Colon (tissue), 2 donors: ENCODE measurements around the gene KLHL15.
"Not testable (repeated sequence)": the region's sequence is repeated elsewhere in the genome, so short reads cannot be mapped to it uniquely, and the experiment has no call there.

ENCODE experiments used
- FAIRE-seq: peaks from 2 replicates; lab custom pipeline; 2012; peaks lifted over from hg19 to GRCh38; lab: Jason Lieb, UNC
- donor health status: control.
- donor health status: control.

The KLHL15 gene

GRCh38 chrX:24027086-24027485, at the start of gene KLHL15:
KLHL15 (minus strand) TSS chrX:24027186; CDS start chrX:24006693, 20,493 bp downstream.
- FAIRE-seq, result no peak

GRCh38 chrX:24069877-24070276, 42.9 kb upstream of the KLHL15 start:
- FAIRE-seq, result no peak

DNA sequence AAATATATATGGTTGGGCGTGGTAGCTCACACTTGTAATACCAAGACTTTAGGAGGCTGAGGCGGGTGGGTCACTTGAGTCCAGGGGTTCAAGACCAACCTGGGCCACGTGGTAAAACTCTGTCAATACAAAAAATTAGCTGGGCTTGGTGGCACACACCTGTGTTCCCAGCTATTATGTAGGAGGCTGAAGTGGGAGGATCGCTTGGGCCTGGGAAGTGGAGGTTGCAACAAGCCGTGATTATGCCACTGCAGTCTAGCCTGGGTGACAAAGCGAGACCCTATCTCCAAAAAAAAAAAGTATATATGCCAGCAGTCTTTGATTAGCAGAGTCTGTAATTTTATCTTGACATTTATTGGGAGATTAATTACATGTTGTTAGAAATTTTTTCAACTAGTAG, 36.5 kb upstream of the KLHL15 start:
- no peak for FAIRE-seq

DNA sequence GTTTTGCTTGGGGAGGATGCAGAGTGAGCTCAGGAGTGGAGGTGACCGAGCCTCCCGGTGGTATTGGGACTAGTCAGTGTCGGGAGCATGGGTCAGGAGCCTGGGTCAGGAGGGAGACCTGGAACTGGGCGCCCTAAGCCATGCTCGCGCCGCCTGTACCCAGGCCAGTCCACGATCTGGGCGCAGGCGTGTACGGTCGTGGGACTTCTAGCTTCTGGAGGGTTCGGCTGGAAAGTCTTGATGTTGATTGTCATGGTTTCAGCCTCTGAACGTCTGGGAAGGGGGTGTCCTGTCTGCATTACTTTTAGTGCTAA, 28.0 kb upstream of the KLHL15 start:
- no peak for FAIRE-seq

- peak; percentile 98 for FAIRE-seq
Measured at GRCh38 chrX:24054182-24055042, 27.4 kb upstream of the KLHL15 start, which contains the start of gene EIF2S3. EIF2S3 (plus strand) TSS chrX:24054956; CDS start chrX:24054969, 13 bp downstream.

DNA sequence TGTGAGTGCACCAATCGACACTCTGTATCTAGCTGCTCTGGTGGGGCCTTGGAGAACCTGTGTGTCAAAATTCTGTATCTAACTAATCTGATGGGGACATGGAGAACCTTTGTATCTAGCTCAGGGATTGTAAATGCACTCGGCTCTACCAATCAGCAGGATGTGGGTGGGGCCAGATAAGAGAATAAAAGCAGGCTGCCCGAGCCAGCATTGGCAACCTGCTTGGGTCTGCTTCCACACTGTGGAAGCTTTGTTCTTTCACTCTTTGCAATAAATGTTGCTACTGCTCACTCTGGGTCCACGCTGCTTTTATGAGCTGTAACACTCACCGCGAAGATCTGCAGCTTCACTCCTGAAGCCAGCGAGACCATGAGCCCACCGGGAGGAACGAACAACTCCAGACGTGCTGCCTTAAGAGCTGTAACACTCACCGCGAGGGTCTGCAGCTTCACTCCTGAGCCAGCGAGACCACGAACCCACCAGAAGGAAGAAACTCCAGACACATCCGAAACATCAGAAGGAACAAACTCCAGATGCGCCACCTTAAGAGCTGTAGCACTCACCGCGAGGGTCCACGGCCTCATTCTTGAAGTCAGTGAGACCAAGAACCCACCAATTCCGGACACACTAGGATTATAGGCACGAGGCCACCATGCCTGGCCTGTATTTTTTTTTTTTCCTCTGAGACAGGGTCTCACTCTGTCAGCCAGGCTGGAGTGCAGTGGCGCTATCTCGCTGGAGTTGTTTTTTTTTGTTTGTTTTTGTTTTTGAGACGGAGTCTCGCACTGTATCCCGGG, 23.7 kb upstream of the KLHL15 start:
- not testable (repeated sequence) for FAIRE-seq

DNA sequence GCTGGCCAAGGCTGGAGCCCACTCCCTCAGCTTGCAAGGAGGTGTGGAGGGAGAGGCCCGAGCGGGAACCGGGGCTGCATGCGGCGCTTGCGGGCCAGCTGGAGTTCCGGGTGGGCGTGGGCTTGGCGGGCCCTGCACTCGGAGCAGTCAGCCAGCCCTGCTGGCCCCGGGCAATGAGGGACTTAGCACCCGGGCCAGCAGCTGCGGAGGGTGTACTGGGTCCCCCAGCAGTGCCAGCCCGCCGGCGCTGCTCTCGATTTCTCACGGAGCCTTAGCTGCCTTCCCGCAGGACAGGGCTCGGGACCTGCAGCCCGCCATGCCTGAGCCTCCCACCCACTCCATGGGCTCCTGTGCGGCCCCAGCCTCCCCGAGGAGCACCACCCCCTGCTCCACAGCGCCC, 22.7 kb upstream of the KLHL15 start:
- FAIRE-seq, result not testable (repeated sequence)

- peak; percentile 99 for FAIRE-seq
Measured at GRCh38 chrX:24046060-24046459, 19.1 kb upstream of the KLHL15 start.

- no peak for FAIRE-seq
Measured at GRCh38 chrX:24037729-24038128, 10.7 kb upstream of the KLHL15 start.

DNA sequence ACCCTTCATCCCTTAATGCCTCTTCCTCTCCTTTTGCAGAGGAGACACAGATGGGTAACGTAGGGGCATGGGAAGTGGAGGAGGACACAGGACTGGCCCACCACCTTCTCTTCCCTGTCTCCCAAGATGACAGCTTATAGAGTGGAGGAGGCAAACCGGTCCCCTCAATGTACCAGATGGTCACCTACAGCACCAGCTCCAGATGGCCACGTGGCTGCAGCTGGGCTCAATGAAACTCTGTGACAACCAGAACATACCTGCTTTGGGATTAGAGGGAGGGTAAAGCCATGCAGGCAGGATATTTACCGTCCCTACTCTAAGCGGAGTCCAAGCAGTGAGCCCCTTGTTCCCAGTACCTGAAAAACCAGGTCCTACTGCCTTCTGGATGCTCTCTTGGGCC, 7.5 kb upstream of the KLHL15 start:
- no peak for FAIRE-seq

DNA sequence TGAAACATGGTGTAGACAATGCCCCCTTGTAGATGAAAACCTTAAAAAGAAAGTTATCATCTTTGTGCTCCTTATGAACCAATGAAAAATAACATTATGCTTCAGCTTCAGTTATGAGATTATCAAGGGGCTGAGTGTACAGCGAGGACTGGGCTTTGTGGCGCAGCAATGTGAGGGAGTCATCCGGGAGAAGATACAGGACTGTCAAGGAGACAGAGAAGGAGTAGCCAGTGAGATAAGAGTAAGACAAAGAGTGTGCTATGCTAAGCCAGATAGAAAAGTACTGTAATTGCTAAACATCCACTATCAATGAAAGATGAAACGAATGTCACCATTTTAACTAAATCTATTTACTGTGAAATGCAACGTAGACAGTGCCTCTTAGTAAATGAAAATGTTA, 3.6 kb upstream of the KLHL15 start:
- no peak for FAIRE-seq

GRCh38 chrX:24027985-24028384, 999 bp upstream of the KLHL15 start:
- no peak for FAIRE-seq

DNA sequence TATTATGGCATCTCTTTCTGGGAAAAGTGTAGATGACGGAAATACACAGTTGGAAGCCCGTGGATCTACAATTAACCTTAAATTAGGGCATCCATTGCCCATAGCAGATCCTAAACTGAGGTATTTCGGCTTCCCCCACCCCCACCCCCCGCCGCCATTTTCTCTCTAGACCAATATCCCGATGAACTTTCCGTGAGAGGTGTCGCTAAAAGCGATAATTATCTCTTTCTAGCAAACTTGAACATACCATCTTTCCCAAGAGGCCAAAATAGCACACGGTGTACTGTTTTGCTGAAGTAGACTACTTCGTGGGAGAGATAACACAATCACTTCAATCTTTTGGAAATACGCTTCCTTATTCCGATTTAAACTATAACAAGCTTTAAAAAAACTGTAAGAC, 554 bp downstream of the KLHL15 start:
- FAIRE-seq, result no peak

GRCh38 chrX:24025741-24026403, 1.1 kb downstream of the KLHL15 start:
- FAIRE-seq, result peak; percentile 92

DNA sequence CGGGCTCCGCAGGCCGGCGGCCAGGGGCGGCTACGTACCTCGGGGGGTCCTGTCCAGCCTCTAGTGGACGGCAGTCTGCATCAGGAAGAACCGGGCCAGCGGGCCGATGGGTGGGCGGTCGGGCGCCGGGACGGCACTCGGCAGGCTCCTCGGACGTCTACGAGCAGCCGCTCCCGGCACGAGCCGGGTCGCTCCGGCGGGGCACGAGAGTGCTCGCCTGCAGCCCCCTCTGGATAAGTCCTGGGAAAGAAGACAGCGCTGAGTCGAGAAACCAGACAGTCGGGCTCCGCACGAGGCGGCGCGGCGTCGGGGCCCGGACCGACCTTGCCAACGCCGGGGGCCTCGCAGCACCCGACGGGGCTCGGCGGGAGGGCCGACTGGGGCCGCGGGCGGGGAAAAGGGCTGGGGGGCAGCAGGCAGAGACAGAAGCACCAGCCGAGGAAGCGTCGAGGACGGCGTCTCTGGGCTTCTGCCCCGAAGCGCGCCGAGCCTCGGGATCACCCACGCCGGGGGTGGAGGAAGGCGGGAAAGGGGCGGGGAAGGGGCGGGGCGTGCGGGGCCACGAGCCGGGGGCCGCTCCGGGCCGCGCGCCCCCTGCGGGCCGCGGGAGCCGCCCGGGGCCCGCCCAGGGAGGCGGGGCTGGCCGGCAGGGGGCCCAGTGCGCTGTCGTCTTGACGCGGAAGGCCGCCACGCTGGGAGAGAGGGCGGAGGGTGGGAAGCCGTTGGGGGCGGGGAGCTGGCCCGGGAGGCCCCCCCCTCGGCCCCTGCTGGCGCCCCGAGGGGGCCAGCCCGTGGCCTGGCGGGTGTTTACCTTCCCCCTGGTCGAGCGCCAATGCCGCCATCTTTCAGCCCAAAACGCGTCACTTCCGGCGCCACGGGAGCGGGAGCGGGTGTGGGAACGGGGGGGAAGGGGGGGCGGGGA, 1.9 kb downstream of the KLHL15 start:
- FAIRE-seq, result no peak

DNA sequence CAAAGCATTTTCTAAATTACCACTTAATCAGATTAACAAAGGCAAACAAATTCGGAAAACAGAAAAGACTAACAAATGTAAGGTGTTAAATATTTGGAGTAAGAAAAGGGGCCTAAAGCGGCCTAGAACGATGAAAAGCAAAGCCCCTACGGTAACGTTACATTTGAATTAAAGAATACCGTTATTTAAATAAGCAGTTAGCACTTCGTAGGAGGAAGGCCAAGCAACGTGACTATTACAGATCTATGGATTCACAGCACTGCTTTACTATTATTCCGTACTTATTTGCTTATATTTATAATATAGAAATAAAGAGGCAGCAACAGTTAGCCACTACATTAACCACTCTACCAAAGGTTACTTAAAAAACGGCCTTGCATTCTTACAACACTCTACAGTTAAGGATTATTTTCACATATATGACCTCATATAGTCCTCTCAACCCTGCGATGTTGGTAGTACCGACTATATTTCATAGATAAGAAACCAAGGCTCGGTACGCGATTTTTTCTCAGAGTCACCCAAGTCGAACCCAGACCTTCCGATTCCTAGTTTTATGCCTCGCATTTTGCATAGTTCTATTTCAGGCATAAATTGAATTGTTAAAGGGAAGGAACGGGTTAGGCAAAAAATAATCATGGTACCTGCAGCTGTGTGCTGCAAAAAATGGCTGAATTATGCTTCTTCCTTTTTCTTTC, 2.9 kb downstream of the KLHL15 start:
- FAIRE-seq, result peak; percentile 43

- FAIRE-seq, result peak; percentile 96
Measured at GRCh38 chrX:24023544-24023943, 3.4 kb downstream of the KLHL15 start.

DNA sequence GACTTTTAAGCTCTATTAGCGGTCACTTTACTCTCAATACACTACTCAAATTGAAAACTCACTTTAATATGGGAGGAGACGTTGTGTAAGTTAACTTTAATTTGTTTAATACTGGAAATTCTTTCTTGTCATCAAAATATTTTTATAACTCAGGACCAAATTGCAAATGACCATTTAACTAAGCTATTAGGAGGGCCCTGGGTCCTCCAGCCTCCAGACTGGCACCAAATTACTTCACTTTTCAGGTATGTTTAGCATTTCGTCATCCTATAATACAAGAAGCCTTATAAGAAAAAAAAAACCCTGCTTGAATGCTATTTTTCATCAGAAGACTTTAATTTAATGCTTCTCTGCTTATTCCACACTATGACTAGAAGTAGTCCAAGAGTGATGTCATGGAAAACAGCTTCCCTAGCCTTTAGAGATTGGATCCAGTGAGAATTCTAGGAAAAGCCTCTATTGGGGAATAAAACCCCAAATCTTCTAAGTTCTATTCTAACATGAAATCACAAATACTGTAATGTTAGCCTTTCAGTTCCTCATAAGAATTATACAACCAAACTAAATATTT, 6.6 kb downstream of the KLHL15 start:
- FAIRE-seq, result peak; percentile 18

DNA sequence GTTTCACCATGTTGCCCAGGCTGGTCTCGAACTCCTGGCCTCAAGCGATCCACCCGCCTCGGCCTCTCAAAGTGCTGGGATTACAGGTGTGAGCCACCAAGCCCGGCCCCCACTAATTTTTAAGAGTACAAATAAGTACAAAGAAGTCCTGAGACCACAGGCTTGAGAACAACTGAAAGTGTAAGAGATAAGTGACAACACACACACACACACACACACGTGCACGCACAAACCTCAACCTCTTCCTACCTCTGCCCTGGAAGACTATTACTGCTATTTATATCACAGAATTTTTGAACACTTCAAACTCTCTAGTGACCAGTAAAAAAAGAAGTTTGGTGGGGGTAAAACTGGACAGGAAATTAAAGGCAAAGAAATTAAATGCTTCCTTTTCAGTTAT, 7.5 kb downstream of the KLHL15 start:
- FAIRE-seq, result no peak

- FAIRE-seq, result no peak
Measured at GRCh38 chrX:24018809-24019208, 8.2 kb downstream of the KLHL15 start.

DNA sequence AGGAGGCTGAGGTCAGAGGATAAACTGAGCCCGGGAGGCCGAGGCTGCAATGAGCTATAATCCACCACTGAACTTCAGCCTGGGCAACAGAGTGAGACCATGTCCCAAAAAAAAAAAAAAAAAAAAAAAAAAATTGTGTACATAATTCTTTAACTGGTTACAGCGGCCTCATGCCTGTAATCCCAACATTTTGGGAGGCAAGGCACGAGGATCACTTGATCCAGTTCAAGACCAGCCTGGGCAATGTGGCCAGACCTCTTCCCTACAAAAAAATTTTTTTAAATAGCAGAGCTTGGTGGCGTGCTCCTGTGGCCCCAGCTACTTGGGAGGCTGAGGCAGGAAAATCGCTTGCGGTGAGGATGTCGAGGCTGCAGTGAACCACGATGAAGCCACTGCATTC, 9.3 kb downstream of the KLHL15 start:
- no peak for FAIRE-seq
